Skin epidermis (tissue), 12 donors: ENCODE results near the gene LCA5L.

Experiments
- H3K27ac ChIP-seq, 21 experiments: fragments of 200-600 bp; sonication (generic) in 11 of 21; one replicate each; pipeline ENCODE4 v1.5.0; 2020; ENCODE audit warnings: mild to moderate bottlenecking in 3 of 21, inconsistent platforms in 2 of 21, moderate library complexity in 2 of 21
- H3K4me3 ChIP-seq, 7 experiments: fragments of 200-600 bp; sonication (generic) in 2 of 7; one replicate each; pipeline ENCODE4 v1.5.0; 2020; ENCODE audit warnings: inconsistent platforms in 2 of 7, mild to moderate bottlenecking in 2 of 7, moderate library complexity in 1 of 7

LCA5L gene

GRCh38 chr21:39364949-39365348 is 80.6 kb downstream of the LCA5L start:
- Histone ChIP-seq H3K27ac (no peak overlapping the region), H3K4me3 (no peak overlapping the region)

GRCh38 chr21:39363607-39364555 is 81.7 kb downstream of the LCA5L start:
- Histone ChIP-seq H3K27ac (no peak overlapping the region), H3K4me3 (no peak overlapping the region)

- no peak overlapping the region for H3K27ac ChIP-seq
- no peak overlapping the region for H3K4me3 ChIP-seq
Measured at GRCh38 chr21:39362733-39363132, 82.8 kb downstream of the LCA5L start.

GRCh38 chr21:39359382-39359781 is 86.2 kb downstream of the LCA5L start:
- Histone ChIP-seq H3K4me3 (no peak overlapping the region), H3K27ac (no peak overlapping the region)
